ENCODE measurements around the gene SPNS2.

Gene SPNS2

DNA sequence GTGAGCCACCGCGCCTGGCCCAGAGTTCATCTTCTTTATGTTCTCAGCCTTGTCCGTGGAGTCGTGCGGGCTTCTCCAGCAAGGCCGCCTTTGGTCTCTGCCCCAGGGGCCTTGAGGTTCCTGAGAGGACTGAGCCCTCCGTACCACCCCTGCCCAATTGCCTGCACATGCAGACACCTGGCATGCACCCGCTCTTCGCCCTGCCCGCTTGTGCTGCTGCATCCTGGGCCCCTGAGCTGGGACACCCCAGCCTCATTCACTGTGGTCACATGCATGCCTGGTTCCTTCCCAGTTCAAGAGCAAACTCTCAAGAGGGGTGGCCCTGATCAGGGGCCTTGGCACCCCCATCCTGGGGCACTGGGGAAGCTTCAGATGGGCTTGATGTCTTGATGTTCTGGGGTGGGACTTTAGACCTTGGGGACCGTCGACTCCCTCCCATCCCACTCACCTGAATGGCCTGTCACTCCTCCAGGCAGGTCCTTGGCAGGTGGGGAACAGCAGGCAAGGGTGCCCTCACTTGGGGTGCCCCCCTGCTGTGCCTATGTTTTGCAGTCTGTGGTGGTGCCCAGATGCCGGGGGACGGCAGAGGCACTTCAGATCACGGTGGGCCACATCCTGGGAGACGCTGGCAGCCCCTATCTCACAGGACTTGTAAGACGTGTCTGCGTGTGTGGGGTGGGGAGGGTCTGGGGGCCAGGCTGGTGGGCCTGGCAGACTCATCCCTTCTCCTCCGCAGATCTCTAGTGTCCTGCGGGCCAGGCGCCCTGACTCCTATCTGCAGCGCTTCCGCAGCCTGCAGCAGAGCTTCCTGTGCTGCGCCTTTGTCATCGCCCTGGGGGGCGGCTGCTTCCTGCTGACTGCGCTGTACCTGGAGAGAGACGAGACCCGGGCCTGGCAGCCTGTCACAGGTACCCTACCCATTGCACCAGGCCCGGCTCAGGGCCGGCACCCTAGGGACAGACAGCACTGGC, 12.7 kb upstream of the SPNS2 start:
- no peak for DNase-seq (ENCODE audit: low spot score)
- in situ Hi-C loops (cut with MboI; ENCODE audit: low sequenced_read_pairs, unreplicated experiment) = no loop called here
- TF ChIP-seq, protein P1, sequence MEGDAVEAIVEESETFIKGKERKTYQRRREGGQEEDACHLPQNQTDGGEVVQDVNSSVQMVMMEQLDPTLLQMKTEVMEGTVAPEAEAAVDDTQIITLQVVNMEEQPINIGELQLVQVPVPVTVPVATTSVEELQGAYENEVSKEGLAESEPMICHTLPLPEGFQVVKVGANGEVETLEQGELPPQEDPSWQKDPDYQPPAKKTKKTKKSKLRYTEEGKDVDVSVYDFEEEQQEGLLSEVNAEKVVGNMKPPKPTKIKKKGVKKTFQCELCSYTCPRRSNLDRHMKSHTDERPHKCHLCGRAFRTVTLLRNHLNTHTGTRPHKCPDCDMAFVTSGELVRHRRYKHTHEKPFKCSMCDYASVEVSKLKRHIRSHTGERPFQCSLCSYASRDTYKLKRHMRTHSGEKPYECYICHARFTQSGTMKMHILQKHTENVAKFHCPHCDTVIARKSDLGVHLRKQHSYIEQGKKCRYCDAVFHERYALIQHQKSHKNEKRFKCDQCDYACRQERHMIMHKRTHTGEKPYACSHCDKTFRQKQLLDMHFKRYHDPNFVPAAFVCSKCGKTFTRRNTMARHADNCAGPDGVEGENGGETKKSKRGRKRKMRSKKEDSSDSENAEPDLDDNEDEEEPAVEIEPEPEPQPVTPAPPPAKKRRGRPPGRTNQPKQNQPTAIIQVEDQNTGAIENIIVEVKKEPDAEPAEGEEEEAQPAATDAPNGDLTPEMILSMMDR (IDR thresholded peaks at IDR 0.05; ENCODE audit: borderline replicate concordance, control extremely low read depth, extremely low read depth, insufficient read depth, missing control alignments) = no peak

DNA sequence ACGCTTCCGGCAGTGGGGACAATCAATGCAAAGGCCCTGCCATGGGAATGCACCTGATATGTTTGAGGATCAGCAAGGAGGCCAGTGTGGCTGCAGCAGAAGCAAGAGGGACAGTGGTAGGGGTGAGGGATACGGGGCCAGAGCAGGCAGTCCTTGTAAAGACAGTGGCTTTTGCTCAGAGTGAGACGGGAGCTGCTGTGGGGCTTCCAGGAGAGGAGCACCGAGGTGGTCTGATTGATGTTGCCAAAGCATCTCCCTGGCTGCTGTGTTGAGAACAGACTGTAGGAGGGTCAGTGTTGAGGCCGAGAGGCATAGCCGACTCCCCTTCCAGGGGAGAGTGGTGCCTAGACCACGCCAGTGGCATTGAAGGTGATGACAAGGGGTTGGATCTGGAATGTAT, 11.4 kb upstream of the SPNS2 start:
- TF ChIP-seq, protein P1 (IDR thresholded peaks at IDR 0.05; ENCODE audit: borderline replicate concordance, control extremely low read depth, extremely low read depth, insufficient read depth, missing control alignments) = no peak
- DNase-seq (ENCODE audit: low spot score) = no peak
- in situ Hi-C loops (cut with MboI; ENCODE audit: low sequenced_read_pairs, unreplicated experiment) = no loop called here

DNA sequence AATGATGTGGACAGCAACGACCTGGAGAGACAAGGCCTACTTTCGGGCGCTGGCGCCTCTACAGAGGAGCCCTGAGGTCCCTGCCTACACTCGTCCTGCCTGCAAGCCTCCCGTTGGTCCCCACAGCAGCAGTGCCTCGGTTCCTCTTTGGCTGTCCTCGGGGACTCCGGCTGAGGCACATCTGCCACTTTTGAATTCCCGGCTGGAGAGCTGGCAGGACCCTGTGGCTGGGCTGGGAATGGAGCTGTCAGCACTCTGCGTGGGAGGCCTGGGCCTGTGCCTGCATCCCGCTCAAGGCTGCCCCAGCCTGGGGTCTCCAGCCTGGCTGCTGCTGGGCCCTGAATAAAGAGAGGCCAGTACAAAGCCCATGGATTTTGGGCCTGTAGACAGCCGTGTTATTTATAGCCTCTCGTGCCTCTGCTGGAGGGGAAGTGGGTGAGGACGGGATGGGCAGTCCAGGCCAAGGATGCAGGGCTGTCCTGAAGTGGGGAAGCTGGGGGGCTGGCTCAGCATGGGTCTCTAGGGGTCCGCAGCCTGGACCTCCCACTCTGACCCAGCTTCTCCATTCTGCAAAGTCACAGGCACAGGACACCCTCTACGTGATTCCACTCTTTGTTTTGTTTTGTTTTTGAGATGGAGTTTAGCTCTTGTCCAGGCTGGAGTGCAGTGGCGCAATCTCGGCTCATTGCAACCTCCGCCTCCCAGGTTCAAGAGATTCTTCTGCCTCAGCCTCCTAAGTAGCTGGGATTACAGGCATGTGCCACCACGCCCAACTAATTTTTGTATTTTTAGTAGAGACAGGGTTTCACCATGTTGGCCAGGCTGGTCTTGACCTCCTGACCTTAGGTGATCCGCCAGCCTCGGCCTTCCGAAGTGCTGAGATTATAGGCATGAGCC, 10.6 kb upstream of the SPNS2 start:
- in situ Hi-C loops (cut with MboI; ENCODE audit: low sequenced_read_pairs, unreplicated experiment) = no loop called here
- no peak for DNase-seq (ENCODE audit: low spot score)
- TF ChIP-seq, protein P1 (IDR thresholded peaks at IDR 0.05; ENCODE audit: borderline replicate concordance, control extremely low read depth, extremely low read depth, insufficient read depth, missing control alignments) = no peak

DNA sequence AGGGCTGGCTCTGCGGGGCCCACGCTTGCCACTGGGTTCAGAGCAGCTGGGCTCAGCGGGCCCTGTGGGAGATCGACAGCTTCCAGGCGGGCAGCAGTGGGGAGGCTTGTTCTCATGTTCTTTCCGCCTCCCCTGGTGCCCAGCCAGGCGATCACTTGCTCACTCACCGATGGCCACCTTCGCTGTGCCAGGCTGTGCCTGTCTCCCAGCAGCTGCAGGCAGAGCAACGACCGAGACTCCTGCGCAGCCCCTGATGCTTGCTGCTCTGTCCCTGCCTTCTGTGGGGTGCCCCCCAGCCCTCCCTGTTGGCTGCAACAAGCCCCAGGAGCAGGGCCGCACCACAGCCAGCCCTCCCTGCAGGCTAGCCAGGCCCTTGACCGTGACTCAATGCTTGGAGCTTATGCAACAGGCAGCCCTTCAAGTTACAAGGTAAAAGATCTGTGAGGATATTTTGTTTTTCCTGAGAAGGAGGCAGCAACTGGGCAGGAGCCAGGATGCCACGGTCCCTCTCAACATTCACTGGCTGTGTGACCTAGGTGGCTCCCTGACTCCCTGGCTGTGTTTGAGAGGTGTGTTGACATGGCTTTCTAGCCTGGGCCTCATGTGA, 9.6 kb upstream of the SPNS2 start:
- in situ Hi-C loops (cut with MboI; ENCODE audit: low sequenced_read_pairs, unreplicated experiment) = no loop called here
- TF ChIP-seq, protein P1 (IDR thresholded peaks at IDR 0.05; ENCODE audit: borderline replicate concordance, control extremely low read depth, extremely low read depth, insufficient read depth, missing control alignments) = no peak

GRCh38 chr17:4490109-4490591, 8.5 kb upstream of the SPNS2 start:
- TF ChIP-seq, protein P1 (IDR thresholded peaks at IDR 0.05; ENCODE audit: borderline replicate concordance, control extremely low read depth, extremely low read depth, insufficient read depth, missing control alignments) = no peak
- in situ Hi-C loops (cut with MboI; ENCODE audit: low sequenced_read_pairs, unreplicated experiment) = no loop called here
- no peak for DNase-seq (ENCODE audit: low spot score)

More for the DNA sequence above, 9.6 kb upstream of the SPNS2 start:
- no peak for DNase-seq (ENCODE audit: low spot score)

GRCh38 chr17:4490637-4491061, 8.0 kb upstream of the SPNS2 start:
- no peak for DNase-seq (ENCODE audit: low spot score)
- in situ Hi-C loops (cut with MboI; ENCODE audit: low sequenced_read_pairs, unreplicated experiment) = no loop called here
- TF ChIP-seq, protein P1 (IDR thresholded peaks at IDR 0.05; ENCODE audit: borderline replicate concordance, control extremely low read depth, extremely low read depth, insufficient read depth, missing control alignments) = no peak
